Activated CD4-positive, alpha-beta T cell treated with anti-CD3 and anti-CD28 coated beads, Interleukin-10, Interleukin-2, amounts not matched to agents 100 ng/mL and 50 ng/mL, durations not matched to agents 16 hours and 8 hours (primary cell): ENCODE data around the gene B4GALT2.

ENCODE experiments used
- DNase-seq: peaks from one replicate; pipeline ENCODE4 v3.0.0-alpha.2; 2020

Gene B4GALT2

DNA sequence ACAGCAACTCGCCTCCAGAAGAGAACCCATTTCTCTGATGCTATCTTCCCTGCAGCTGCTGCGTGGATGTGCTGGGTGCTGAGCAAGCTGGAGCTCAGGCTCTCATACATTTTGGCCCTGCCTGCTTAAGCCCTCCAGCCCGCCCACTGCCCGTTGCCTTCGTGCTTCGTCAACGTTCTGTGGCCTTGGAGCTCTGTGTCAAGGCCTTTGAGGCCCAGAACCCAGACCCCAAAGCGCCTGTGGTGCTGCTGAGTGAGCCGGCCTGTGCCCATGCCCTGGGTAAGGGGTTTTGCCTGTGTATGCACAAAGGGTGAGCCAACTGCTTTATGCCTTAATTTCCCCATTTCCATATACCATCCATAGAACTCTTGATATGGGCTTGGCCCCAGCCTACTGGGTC is 8.1 kb upstream of the B4GALT2 start:
- no peak for DNase-seq

DNA sequence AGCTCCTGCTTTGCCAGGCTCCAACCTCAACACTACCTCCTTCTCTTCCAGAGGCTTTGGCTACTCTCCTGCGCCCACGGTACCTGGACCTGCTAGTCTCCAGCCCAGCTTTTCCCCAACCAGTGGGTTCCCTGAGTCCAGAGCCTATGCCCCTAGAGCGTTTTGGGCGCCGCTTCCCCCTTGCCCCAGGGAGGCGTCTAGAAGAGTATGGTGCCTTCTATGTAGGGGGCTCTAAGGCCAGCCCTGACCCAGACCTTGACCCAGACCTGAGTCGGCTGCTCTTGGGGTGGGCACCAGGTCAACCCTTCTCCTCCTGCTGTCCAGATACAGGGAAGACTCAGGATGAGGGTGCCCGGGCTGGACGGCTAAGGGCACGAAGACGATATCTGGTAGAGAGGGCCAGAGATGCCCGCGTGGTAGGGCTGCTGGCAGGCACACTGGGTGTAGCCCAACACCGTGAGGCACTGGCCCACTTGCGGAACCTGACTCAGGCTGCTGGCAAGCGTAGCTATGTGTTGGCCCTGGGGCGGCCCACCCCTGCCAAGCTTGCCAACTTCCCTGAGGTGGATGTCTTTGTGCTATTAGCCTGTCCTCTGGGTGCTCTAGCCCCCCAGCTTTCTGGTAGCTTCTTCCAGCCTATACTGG is 7.6 kb upstream of the B4GALT2 start:
- DNase-seq = no peak

DNA sequence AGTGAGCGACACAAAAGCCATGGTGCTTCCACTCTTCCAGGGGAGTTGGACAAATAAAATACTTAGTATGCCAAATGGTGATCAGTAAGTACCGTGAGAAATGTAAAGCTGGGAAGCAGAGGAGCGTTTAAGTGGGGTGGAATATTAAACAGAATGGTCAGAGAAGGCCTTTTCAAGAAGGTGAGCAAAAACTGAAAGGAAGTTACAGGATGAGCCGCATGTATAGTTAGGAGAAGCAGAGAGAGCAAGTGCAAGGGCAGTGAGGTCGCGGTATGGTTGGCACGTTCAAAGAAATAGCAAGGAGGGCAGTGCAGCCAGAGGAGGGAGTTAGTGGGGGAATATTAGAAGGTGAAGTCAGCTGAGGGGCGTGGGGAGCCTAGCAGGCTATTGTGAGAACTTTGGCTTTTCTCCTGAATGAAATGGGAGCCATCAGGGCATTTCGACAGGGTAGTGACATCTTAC is 5.0 kb upstream of the B4GALT2 start:
- no peak for DNase-seq

DNA sequence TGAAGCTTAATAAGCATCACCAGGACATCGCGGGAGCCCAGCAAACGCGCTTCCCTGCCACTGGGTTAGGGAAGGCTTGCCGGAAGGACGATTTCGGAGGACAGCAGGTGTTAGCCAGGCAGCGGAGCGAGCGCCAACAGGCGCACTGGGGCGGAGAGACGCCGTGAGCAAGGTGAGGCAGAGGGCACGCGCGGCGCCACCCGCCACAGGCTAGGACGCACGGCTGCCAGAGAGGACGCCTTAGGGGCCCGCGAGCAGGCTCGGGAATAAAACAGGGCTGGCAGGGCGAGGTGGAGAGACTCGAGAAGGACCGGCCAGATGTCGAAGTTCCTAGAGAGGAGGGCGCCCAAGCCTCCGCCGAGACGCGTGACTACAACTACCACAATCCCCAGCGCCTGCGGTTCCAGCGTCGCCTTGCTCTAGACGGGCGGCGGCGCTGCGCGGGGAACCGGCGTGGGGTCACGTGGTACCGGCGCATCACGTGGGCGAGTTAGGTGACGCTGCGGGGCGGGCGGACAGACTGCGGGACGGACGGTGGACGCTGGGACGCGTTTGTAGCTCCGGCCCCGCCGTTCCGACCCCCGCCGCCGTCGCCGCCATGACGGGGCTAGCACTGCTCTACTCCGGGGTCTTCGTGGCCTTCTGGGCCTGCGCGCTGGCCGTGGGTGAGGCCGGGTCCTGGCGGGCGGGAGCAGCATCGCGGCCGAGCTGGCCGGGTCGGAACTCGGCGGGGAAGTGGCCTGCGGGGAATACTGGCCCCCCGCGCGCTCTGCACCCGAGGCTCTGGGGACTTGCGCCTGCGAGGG is 4.4 kb upstream of the B4GALT2 start, which contains the start of gene ATP6V0B:
TSS of gene ATP6V0B (plus strand) at position 518 of the 806 bp plus-strand sequence. CDS start at position 599, 81 bp downstream.
- DNase-seq = peak; percentile 96

DNA sequence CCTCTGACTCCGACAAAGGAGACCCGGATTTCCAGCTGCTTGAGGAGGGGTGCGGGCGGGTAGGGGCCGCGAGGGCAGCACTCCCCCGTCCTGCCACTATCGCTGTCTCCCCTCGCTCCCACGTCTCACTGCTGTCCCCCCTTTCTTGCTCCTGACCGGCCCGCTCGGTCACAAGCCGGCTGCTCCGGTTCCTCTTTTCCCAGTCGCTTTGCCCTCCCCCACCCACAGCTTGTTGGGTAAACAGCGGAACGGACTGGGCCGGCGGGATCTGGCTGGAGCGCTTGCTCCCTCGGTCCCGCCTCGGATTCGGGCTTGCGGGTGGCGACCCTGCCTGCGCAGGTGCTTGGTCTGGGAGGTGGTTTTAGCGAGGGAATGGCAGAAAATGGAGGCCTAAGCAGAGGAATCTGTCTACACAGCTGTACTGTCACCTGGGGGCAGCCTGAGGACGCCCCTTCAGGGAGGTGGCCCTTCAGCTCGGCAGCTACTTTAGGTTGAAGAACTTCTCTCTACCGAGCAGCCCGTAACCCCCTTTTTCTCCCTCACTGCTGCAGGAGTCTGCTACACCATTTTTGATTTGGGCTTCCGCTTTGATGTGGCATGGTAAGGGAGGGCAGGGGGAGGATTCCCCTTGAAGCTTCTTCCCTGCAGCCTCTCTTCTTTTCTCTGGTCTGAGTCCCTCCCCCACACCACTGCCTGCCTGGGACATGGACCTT is 3.6 kb upstream of the B4GALT2 start:
- peak; percentile 35 for DNase-seq

DNA sequence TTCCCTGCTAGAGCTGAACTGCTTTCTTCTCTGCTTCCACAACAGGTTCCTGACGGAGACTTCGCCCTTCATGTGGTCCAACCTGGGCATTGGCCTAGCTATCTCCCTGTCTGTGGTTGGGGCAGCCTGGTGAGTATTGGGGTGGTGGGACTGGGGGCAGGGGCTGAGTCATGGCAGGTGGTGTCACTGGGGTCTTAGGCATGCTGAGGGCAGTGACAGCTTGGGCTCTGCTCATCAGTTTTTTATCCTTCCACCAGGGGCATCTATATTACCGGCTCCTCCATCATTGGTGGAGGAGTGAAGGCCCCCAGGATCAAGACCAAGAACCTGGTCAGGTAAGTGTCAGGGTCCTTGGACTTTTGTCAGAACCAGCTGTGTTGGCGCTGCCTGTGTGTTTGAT is 3.0 kb upstream of the B4GALT2 start:
- no peak for DNase-seq

DNA sequence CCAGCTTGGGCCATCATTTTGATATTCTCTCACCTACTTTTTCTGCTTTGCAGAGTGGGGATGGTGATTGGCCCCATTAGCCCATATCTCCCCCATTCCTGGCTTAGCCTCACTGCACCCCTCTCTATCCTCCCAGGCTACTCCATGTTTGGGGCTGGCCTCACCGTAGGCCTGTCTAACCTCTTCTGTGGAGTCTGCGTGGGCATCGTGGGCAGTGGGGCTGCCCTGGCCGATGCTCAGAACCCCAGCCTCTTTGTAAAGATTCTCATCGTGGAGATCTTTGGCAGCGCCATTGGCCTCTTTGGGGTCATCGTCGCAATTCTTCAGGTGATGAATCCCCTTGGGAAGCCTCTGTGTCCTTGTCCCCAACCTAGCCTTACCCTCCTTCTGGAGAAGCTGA is 2.1 kb upstream of the B4GALT2 start:
- DNase-seq = no peak

DNA sequence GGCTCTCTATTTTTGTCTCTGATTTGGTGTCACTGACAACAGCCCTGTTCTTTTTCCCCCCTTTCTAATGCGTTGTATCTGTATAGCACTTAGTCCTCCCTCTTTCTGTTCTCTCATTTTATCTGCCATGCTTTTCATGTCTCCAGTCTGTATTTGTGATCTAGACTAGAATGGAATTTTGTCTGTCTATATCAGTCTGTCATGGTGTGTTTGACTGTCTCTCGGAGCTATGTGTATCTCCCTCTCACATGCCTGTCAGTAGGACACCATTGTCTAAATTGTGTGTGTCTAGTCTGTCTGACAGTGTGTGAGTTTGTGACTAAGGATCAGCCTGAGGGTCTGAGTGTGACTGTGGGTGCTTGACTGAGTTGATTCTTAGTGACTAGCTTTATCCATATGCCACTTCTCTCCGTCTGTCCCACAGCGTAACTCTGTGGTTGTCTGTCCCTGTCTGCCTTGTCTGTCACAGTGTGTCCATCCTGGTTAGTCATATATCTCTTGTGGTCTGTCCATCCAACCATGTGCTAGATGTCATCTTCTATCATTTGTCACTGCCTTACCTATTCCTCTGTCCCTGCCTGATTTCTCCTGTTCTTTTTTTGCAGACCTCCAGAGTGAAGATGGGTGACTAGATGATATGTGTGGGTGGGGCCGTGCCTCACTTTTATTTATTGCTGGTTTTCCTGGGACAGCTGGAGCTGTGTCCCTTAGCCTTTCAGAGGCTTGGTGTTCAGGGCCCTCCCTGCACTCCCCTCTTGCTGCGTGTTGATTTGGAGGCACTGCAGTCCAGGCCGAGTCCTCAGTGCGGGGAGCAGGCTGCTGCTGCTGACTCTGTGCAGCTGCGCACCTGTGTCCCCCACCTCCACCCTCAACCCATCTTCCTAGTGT is 1.4 kb upstream of the B4GALT2 start:
- DNase-seq = no peak

DNA sequence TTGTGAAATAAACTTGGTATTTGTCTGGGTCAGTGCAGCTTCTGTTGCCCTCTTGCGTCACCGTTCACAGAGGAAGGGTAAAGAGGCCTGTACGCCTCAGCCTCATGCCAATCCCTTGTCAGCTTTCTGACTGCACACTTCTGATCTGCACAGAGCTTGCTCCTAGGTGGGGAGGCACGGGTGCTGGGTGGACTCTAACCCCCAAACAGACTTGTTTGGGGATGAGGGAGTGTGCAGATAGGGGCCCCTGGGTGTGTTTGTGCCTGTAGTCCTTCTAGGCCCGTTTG is 803 bp upstream of the B4GALT2 start:
- no peak for DNase-seq

DNA sequence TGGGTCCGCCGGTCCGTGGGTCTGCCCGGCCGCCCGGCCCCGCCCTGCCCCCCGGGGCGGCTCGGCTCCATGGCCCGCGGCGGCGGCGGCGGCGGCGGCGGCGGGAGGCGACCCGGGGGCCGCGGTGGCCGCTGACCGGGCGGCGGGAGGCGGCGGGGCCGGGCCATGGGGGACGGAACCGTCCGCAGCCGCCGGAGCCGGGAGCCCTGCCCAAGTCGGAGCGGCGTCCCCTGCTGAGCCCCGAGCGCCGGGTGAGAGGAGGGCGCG is 184 bp downstream of the B4GALT2 start:
- no peak for DNase-seq

DNA sequence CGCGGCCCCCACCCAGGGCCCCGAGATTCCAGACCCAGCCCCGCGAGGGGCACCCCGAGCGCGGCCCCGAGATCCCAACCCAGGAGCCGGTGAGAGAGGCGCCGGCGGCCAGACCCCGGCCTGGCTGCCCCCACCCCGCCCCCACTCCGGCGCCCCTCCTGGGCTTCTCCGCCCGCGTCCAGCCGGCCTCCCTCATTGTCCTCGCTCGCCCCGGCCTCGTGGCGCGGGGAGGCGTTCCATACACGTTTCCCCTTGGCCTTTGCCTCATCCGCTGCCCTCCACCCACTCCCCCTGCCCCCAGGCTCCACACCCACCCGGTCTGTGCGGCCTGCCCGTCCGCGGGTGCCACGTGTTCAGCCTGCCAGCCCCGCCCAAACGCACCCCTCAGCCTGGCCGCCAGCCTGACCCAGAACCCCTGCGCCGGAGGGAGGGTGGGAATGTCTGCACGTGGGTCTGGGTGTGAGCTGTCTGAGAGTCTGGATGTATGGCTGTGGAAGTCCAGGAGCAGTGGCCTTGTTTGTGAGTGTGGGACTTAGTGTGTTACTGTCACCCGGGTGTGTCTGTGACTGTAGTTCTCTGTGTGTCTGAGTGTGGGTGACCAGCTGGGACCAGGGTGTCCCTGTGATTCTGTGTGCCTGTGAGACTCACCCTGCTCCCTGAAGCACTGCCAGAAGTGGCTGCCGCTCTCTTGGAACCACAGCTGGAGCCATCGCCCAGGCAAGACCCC is 681 bp downstream of the B4GALT2 start:
- DNase-seq = peak; percentile 73

DNA sequence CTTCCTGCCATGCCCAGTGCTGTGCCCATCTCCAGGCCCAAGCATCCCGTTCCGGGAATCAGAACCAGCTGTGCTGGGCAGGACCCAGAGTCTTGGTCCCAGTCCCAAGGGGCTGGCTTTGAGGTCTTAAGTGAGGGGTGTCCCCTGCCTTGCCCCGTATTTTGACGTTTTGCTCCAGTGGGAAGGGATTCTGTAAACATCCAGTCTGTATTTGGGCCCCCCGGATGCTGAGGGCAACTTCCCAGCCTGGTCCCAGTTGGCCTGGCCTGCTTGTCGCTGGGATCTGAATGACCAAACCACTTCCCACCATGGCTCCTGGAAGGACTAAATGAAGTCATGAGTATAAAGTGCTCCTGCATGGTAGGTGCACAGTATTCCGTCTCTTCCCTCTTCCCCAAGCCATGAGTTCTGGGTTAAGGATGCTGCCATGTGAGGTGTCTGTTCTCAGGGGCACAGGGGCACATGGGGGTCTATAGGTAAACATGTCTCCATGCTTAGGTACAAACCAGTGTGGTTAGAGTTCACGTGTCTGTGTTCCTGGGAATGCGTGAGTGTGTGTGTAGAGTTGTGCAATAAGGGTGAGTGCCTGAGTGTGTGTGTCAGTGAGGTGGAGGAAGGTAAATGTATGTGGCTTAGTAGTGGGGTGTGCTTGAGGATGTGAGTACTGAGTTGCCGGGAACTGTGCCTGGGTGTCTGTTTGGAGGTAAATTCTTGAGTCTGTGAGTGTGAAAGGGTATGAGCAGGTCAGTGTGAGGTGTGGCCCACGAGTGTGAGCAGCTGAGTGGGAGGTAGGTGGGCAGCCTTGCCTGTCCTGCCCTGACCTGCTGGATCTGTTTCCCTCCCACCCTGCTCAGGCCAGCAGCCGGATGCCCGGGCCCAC is 1.5 kb downstream of the B4GALT2 start:
- DNase-seq = no peak

DNA sequence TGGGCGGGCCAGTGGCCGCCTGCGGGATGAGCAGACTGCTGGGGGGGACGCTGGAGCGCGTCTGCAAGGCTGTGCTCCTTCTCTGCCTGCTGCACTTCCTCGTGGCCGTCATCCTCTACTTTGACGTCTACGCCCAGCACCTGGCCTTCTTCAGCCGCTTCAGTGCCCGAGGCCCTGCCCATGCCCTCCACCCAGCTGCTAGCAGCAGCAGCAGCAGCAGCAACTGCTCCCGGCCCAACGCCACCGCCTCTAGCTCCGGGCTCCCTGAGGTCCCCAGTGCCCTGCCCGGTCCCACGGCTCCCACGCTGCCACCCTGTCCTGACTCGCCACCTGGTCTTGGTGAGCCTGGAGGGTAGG is 2.1 kb downstream of the B4GALT2 start:
- no peak for DNase-seq

DNA sequence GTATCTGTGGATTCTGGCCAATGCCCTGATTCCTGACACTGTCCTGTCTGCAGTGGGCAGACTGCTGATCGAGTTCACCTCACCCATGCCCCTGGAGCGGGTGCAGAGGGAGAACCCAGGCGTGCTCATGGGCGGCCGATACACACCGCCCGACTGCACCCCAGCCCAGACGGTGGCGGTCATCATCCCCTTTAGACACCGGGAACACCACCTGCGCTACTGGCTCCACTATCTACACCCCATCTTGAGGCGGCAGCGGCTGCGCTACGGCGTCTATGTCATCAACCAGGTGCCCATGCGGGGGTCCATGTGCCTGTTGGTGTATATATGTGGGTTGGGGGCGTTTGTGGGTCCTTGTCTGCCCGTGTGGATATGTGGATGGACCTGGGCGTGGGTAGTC is 2.6 kb downstream of the B4GALT2 start:
- DNase-seq = no peak

DNA sequence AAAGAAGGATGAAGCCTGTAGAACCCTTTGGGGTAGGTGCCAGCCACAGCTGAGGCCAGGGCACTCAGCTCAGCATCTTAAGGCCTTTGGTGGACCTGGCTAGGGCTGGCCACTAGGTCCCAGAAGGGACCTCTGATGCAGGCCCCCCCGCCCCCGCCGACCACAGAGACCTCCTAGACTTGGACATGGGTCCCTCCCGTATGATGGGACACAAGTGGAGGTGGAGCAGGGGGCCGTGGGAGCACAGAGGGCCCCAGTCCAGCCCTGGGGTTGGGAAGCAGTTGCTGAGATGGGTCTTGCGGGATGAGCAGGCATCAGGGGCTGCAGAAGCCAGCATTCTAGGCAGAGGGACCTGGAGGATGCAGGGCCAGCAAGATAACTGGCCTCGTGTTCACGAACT is 3.2 kb downstream of the B4GALT2 start:
- DNase-seq = no peak

DNA sequence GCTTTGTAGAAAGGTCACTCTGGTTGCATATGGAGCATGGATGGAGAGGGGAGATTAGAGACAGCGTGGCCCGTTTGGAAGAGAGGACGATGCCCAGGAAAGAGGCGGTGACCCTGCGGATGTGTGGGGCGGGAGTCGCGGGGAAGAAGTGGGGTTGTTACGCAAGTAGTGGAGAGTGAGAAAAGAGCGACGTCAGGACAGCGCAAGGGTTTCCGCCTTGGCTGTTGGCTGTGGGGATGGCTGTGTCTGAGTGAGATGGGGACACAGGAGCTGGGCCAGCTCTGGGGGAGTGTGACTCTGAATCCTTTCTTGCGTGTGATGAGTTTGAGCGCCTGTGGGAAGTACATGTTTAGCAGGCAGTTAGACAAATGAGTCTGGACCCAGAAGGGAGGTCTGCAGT is 3.8 kb downstream of the B4GALT2 start:
- no peak for DNase-seq

DNA sequence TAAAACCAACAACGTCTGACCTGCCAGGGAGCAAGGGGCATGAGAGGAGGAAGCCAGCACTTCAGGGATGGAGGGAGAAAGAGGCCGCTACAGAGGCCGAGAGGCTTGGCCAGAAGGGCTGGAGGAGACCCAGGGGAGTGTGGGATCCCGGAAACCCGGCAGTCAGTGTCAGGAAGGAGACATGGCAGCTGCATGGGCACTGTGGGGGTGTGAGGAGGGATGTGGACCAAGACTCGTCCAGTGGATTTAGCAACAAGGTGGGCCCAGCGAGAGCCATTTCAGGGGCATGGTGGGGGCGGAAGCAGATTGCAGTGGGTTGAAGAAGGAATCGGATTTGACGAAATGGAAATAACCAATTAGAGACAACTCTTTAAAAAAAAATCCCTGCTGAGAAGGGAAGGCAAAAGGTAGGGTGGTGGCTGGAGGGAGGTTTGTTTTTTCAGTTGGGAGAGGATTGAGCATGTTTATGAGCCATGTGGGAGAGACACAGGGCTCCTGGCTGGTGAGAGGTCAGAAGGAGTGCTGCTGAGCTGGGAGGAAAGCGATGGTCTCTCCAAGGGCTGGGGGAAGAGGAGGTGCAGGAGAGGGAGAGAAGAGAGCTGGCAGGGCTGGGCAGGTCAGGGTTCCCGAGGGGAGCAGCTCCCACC is 4.4 kb downstream of the B4GALT2 start:
- DNase-seq = no peak

DNA sequence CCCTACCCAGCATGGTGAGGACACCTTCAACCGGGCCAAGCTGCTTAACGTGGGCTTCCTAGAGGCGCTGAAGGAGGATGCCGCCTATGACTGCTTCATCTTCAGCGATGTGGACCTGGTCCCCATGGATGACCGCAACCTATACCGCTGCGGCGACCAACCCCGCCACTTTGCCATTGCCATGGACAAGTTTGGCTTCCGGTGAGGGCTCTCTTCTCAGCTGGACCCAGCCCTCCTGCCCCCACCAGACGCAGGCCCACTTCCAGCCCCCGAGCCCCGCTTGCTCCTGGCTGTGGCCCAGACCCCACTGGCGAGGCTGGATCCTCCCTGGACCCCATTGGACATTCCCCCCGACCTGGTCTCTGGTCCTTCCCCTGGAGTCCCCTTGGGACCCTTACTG is 5.8 kb downstream of the B4GALT2 start:
- no peak for DNase-seq

DNA sequence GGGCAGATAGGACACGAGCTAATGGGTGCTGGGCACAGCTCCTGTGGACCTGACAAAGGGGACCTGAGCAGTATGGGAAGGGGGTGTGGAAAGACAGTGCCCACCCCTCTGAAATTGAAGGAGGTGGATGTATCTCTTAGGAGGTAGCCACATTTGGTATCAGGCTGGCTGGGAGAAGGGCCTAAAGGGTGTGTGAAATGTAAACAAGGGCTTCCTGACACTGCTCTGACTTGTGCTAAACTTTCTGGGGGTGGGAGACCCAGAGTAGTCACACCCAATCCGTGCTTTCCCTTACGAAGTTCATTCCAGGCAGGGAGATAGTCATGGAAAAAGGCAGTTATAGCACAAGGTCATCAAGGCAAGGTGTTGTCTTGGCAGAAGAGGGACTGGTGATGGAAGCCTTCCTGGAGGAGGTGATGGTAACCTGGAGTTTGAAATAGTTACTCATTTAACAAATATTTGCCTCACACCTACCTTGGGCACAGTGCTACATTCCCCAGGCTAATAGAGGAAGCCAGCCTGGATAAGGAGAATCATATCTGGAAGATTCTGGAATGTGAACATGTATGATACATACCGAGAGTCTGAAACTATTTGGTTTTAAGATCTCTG is 7.1 kb downstream of the B4GALT2 start:
- DNase-seq = no peak

DNA sequence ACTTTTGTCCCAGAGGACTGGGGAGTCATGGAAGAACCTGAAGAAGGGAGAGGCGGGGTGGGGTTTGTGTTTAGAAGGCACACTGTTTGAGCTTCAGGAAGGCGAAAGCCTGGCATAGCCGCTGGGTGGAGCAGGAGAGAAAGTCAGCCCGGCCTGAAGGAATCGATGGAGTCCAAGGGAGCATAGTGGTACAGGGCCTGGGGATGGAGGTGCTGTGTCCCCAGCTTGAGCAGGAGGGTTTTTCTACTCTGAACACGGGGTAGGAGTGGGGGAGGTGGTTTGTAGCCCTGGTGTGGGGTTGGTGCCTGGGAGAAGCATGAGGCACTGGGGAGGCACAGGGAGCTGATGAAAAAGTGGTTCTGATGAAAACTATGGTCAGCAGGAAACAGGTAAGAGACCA is 7.7 kb downstream of the B4GALT2 start:
- no peak for DNase-seq
